K562 (cell line): Measurements from ENCODE around the gene LCA5L. TPM values are rescaled to one million over a fixed set of nuclear protein-coding genes. Genes with fewer than 3 reads are reported as not detected.

Source experiments
- HNRNPL ChIP-seq: fragments of 200-400 bp; formaldehyde crosslinking; IDR thresholded peaks from 2 replicates; pipeline ENCODE4 v1.6.1; 2017; ENCODE audit warnings: low read depth, mild to moderate bottlenecking, low read length
- L3MBTL2 ChIP-seq: fragments of 450-650 bp; IDR thresholded peaks from 2 replicates; pipeline ENCODE4 v1.6.1; 2016; ENCODE audit warnings: mild to moderate bottlenecking, moderate library complexity
- MTA1 ChIP-seq: fragments of 450-650 bp; IDR thresholded peaks from 2 replicates; pipeline ENCODE4 v1.6.1; 2017; ENCODE audit warnings: borderline replicate concordance
- POLR2AphosphoS5 ChIP-seq: IDR thresholded peaks from 2 replicates; pipeline ENCODE4 v1.6.1; 2011; ENCODE audit warnings: mild to moderate bottlenecking, low read depth, low read length, moderate library complexity; ENCODE audit not compliant: control insufficient read depth, insufficient read depth
- PRPF4 ChIP-seq: fragments of 200-400 bp; formaldehyde crosslinking; IDR thresholded peaks from one replicate; pipeline ENCODE4 v1.6.1; 2017; ENCODE audit warnings: low read length, low read depth, mild to moderate bottlenecking; ENCODE audit not compliant: insufficient read depth, poor library complexity, severe bottlenecking
- PTBP1 ChIP-seq: fragments of 200-400 bp; formaldehyde crosslinking; IDR thresholded peaks from 2 replicates; pipeline ENCODE4 v1.6.1; 2017; ENCODE audit warnings: low read depth, low read length
- SAFB2 ChIP-seq: fragments of 200-400 bp; formaldehyde crosslinking; IDR thresholded peaks from 2 replicates; pipeline ENCODE4 v1.6.1; 2018; ENCODE audit warnings: borderline replicate concordance, low read length, low read depth, moderate library complexity; ENCODE audit not compliant: severe bottlenecking
- TBL1XR1 ChIP-seq, 2 experiments: IDR thresholded peaks; 2 replicates each; pipeline ENCODE4 v1.6.1; 2012; ENCODE audit warnings: improper control_type of control experiment in 2 of 2, low read length in 2 of 2, mild to moderate bottlenecking in 1 of 2
- ZC3H8 ChIP-seq: fragments of 450-650 bp; IDR thresholded peaks from 2 replicates; pipeline ENCODE4 v1.6.1; 2017
- ZNF830 ChIP-seq: fragments of 250-450 bp; sonication (Bioruptor Pico); IDR thresholded peaks from 2 replicates; pipeline ENCODE4 v1.5.0; 2021; ENCODE audit warnings: mild to moderate bottlenecking
- polyA plus RNA-seq, 8 experiments: library from polyadenylated mRNA; depleted of rRNA in 4 of 8; stranded (reverse) in 5 of 8; unstranded in 3 of 8; fragments of >200 nt; fragmentation: Nextera tagmentation in 2 of 8; fragmentation: Illumina TruSeq in 1 of 8; extraction: Ambion mirVana in 2 of 8; extraction: Trizol in 1 of 8; gene quantifications; 2 replicates each; pipeline versions ENCODE4 v1.2.1 to v1.2.3, GENCODE V29; 2011 to 2014; ENCODE audit warnings: inconsistent platforms in 1 of 8, missing spikeins in 1 of 8
- total RNA-seq, 7 experiments: library from RNA; depleted of rRNA in 6 of 7; stranded (reverse); fragments of >200 nt in 6 of 7; fragmentation: Illumina TruSeq in 2 of 7; extraction: Trizol in 2 of 7; gene quantifications; 2 replicates each; pipeline versions ENCODE4 v1.2.1 to v1.2.3, GENCODE V29; 2011 to 2021; ENCODE audit warnings: low replicate concordance in 1 of 7
- TF ChIP-seq, protein P1 (sequence below): fragments of 150-350 bp; IDR thresholded peaks from 2 replicates; pipeline ENCODE4 v1.6.1; 2014; ENCODE audit warnings: low read depth, mild to moderate bottlenecking, low read length, borderline replicate concordance
- TF ChIP-seq, protein P2 (sequence below): fragments of 450-650 bp; IDR thresholded peaks from 2 replicates; pipeline ENCODE4 v1.6.1; 2016; ENCODE audit warnings: low read depth

Gene LCA5L
- total and polyA plus RNA-seq, 9 of the 15 experiments (the other 6 are each of a cell fraction or from before 2014, with no cell fraction given) = 1.8 to 4.9 (median 3.8) TPM

DNA sequence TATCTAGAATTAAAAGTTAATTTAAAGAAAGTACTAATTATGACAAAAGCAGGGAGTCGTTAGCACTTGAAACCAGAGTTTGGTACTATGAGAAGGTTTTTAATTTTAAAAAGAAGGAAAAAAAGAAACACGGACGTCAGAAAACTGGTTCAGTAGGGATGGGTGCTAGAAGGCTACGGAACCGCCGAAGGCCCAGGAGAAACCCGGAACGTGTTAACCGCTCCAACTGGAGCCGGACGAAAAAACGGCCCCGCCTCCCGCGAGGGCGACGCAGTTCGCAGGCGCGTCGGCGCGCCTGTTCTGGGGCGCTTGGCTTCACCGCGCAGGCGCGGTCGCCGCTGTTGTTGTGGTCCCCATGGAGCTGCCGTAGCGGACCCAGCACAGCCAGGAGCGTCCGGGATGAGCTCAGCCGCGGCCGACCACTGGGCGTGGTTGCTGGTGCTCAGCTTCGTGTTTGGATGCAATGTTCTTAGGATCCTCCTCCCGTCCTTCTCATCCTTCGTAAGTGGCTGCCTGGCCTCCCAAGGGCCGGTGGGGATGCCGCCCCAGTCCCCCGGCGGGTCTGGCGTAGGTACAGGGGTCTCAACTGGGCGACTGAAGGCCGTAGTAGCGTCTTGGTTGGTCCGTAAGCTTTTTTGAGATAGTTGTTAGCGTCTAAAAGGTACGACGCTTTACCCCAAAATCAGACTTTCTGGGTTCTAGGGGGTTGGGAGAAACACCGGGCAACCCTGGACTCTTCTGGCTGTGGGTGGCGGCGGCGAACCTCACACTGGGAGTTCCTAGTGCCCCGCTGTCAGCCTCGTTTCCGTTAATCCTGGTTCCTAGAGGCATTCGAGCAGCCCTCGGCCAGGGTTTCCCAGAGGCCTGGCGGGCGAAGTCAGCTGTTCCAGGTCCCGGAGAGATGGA lies 65.3 kb downstream of the LCA5L start (continued):
- TF ChIP-seq HNRNPL = no peak
- TF ChIP-seq TBL1XR1 (IDR thresholded peaks at IDR 0.05; ENCODE audit: low read length in 2 of 2) = peak in 1 of 2 experiments; percentile 27; a peak in 1 of 4 replicates
- TF ChIP-seq PTBP1 = no peak
- peak; percentile 88 for TF ChIP-seq MTA1
- peak; percentile 64 for TF ChIP-seq POLR2AphosphoS5
- TF ChIP-seq PRPF4 = no peak
- TF ChIP-seq ZNF830 (CRISPR knock-in tag) = 0 out of 2 replicates have a peak, but pooled peaks have one; percentile 23
- no peak for TF ChIP-seq SAFB2
- TF ChIP-seq L3MBTL2 = peak; percentile 90
- TF ChIP-seq, protein P1, sequence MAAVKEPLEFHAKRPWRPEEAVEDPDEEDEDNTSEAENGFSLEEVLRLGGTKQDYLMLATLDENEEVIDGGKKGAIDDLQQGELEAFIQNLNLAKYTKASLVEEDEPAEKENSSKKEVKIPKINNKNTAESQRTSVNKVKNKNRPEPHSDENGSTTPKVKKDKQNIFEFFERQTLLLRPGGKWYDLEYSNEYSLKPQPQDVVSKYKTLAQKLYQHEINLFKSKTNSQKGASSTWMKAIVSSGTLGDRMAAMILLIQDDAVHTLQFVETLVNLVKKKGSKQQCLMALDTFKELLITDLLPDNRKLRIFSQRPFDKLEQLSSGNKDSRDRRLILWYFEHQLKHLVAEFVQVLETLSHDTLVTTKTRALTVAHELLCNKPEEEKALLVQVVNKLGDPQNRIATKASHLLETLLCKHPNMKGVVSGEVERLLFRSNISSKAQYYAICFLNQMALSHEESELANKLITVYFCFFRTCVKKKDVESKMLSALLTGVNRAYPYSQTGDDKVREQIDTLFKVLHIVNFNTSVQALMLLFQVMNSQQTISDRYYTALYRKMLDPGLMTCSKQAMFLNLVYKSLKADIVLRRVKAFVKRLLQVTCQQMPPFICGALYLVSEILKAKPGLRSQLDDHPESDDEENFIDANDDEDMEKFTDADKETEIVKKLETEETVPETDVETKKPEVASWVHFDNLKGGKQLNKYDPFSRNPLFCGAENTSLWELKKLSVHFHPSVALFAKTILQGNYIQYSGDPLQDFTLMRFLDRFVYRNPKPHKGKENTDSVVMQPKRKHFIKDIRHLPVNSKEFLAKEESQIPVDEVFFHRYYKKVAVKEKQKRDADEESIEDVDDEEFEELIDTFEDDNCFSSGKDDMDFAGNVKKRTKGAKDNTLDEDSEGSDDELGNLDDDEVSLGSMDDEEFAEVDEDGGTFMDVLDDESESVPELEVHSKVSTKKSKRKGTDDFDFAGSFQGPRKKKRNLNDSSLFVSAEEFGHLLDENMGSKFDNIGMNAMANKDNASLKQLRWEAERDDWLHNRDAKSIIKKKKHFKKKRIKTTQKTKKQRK = no peak
- TF ChIP-seq, protein P2, sequence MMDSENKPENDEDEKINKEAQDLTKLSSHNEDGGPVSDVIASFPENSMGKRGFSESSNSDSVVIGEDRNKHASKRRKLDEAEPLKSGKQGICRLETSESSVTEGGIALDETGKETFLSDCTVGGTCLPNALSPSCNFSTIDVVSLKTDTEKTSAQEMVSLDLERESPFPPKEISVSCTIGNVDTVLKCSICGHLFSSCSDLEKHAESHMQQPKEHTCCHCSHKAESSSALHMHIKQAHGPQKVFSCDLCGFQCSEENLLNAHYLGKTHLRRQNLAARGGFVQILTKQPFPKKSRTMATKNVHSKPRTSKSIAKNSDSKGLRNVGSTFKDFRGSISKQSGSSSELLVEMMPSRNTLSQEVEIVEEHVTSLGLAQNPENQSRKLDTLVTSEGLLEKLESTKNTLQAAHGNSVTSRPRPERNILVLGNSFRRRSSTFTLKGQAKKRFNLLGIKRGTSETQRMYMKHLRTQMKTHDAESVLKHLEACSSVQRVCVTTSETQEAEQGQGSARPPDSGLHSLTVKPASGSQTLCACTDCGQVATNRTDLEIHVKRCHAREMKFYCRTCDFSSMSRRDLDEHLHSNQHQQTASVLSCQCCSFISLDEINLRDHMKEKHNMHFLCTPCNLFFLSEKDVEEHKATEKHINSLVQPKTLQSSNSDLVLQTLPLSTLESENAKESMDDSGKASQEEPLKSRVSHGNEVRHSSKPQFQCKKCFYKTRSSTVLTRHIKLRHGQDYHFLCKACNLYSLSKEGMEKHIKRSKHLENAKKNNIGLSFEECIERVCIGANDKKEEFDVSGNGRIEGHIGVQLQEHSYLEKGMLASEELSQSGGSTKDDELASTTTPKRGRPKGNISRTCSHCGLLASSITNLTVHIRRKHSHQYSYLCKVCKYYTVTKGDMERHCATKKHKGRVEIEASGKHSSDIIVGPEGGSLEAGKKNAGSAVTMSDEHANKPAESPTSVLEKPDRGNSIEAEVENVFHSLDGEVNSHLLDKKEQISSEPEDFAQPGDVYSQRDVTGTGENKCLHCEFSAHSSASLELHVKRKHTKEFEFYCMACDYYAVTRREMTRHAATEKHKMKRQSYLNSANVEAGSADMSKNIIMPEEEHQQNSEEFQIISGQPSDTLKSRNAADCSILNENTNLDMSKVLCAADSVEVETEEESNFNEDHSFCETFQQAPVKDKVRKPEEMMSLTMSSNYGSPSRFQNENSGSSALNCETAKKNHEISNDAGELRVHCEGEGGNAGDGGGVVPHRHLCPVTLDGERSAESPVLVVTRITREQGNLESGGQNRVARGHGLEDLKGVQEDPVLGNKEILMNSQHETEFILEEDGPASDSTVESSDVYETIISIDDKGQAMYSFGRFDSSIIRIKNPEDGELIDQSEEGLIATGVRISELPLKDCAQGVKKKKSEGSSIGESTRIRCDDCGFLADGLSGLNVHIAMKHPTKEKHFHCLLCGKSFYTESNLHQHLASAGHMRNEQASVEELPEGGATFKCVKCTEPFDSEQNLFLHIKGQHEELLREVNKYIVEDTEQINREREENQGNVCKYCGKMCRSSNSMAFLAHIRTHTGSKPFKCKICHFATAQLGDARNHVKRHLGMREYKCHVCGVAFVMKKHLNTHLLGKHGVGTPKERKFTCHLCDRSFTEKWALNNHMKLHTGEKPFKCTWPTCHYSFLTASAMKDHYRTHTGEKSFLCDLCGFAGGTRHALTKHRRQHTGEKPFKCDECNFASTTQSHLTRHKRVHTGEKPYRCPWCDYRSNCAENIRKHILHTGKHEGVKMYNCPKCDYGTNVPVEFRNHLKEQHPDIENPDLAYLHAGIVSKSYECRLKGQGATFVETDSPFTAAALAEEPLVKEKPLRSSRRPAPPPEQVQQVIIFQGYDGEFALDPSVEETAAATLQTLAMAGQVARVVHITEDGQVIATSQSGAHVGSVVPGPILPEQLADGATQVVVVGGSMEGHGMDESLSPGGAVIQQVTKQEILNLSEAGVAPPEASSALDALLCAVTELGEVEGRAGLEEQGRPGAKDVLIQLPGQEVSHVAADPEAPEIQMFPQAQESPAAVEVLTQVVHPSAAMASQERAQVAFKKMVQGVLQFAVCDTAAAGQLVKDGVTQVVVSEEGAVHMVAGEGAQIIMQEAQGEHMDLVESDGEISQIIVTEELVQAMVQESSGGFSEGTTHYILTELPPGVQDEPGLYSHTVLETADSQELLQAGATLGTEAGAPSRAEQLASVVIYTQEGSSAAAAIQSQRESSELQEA = peak; percentile 89
- TF ChIP-seq ZC3H8 = no peak
